Glomerular endothelial cell (primary cell): Measurements from ENCODE around the gene UBASH3A. TPM values are rescaled to one million over a fixed set of nuclear protein-coding genes. Genes with fewer than 3 reads are reported as not detected.

ENCODE experiments used
- DNase-seq: peaks from one replicate; pipeline ENCODE4 v3.0.0-alpha.2; 2011; ENCODE audit warnings: low read depth, low spot score; ENCODE audit errors: extremely low read depth
- total RNA-seq: library from RNA; depleted of rRNA; stranded (reverse); fragments of >200 nt; gene quantifications from 2 replicates; pipeline ENCODE4 v1.2.3, GENCODE V29; 2015

The UBASH3A gene
- total RNA-seq, 1 donor from 2014 or later: not detected

DNA sequence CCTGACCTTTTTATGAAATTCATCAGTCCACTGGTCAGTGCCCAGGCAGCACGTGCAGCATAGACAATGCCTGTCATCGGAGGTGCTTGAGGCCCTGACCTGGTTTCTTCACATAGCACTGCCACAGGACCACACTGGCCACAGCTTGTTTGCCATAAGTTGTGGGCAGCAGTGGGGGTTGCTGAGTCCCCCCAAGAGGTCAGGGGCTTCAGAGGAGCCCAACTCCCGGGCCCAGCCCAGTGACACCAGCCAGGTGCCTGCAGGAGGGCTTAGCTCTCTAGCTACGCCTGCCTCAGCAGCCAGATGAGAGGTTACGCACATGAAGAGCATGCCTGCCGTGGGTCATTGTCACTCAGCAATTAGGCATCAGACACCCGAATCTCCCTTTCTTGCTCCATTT lies 41.6 kb downstream of the UBASH3A start:
- no peak for DNase-seq

DNA sequence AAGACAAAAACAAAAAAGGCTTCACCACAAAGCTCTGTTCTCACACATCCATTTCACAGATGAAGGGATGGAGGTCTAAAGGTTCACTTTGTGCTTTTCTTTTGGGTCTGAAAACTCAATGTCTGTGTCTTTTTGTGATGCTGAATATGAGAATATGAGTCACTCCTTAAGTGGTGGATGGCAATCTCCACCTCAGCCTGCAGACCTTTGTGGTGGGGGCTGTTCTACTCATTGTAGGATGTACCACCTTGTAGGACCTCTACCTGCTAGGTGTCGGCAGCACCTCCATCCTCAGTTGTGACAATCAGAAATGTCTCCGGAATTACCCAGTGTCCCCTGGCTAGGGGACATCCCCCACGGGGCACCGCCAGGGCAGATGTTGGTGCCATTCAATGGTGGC lies 42.8 kb downstream of the UBASH3A start:
- DNase-seq: no peak

DNA sequence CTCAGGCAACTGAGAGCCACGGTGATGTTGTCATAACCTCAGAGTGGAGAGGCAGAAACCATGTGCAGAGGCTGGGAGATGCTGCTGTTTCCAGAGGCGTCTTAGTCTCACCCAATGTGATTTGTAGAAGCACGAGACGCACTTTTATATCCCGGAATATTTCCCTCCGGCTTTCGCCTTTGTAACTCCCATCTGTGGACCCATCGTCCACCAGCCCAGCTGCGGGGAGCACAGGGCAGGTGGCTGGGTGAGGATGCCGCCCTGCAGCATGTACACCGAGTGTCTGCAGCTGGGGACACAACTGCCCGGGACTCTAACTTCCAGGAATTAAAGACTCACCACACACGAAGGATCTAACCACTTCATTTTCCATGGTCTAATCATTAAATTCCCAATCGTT lies 43.5 kb downstream of the UBASH3A start:
- no peak for DNase-seq

- DNase-seq: no peak
These were observed 44.0 kb downstream of the UBASH3A start for GRCh38 chr21:42447732-42448131.

DNA sequence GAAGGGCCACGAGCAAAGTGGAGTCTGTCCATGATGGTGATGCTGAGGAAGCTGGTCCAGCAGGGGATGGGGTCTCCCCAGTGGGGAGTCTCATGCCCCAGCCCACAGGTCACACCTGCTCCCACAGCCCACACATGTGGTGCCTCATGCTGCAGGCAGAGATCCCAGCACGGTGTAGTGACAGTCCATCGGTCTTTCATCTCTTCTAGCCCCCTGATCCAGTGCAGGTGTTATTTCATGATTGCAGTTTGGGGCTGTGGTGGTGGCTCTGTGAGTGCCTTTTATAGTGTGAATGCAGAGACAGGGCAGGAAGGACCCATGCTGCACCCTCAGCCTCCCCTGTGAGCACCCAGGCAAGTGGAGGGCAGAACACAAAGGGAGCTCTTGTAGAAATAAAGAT lies 45.0 kb downstream of the UBASH3A start:
- no peak for DNase-seq

DNA sequence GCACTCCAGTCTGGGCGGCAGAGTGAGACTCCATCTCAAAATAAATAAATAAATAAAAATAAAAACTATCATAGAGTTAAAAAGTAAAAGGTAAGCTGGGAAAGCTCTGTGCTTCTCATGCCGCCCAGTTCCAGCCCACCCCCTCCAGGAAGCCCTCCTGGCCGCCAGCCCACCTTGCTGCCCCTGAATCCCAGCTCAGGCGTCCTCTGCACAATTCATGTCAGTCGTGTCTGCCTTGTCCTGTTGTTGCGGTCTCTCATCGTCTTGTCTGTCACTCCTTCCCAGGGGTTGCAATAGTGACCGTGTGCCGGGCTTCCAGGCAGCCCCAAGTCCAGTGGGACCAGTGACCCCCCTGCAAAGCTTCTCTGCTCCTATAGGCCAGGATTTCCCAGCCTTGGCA lies 48.2 kb downstream of the UBASH3A start:
- no peak for DNase-seq

DNA sequence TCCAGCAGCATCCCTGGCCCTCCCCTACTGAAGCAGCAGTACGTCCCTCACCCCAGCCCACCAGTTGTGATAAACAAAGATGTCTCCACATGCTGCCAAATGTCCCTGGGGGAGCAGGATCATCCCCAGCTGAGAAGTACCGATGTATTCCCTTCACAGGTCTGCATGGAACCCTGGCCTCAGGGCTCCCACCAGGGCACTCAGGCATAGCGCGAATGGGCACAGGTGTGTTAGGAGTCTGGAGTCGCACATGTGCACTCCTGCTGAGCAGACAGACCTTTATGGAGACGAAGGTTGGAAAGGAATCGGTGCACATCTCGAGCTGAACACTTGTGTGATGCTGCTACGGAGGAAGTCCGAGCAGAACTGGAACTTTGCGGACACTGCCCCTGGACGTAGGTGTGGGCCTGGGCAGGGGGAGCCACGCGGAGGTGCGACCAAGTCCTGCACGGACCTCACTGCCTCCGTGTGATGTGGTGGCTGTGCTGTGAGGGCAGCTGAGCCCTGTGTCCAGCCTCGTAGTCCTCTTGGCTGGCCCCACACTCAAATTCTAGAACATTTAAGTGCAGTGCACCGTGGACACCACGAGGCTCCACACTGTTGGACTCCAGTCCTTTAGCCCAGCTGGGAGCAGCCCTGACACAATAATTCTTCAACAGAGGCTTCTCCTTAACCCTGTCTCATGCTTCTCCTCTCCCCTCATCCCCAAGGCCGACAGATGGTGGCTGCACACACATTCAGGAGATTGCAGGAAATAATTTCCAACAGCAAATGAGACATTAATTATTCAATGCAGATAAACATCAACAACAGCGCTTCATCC lies 48.9 kb downstream of the UBASH3A start:
- DNase-seq: no peak

DNA sequence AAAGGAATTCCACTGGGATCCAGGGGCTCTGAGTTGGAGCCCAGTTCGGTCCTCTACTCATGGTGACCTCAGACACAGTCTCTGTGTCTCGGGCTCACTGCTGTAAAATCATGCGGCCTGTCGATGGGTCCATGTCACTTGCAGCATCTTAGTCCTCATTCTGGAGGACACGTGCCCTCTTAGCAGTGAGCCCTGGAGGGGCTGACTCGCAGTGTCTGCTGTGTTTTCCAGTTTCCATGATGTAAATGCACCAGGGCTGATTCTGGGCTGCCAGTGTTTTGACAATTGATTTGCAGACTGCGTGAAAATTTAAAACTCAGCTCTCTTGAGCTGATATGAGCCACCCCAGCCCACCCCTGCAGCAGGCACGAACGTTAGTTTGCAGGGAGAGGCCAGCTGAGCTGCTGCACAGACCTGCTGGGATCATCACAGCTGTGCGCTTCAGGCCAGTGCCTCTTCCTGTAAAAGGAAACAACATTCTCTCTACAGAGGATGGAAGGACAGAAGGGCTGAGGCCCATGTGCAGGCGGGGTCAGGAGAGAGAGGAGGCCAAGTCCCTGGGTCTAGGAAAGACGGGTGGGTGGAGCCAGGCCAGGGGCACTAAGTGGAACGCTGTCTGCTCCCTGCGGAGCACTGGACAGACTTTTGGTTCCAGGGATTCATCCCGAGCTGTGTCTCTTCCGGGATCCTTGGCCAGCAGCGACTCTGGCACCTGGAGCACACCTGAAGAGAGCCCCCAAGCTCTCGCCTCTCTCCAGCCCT lies 49.7 kb downstream of the UBASH3A start:
- DNase-seq: no peak

DNA sequence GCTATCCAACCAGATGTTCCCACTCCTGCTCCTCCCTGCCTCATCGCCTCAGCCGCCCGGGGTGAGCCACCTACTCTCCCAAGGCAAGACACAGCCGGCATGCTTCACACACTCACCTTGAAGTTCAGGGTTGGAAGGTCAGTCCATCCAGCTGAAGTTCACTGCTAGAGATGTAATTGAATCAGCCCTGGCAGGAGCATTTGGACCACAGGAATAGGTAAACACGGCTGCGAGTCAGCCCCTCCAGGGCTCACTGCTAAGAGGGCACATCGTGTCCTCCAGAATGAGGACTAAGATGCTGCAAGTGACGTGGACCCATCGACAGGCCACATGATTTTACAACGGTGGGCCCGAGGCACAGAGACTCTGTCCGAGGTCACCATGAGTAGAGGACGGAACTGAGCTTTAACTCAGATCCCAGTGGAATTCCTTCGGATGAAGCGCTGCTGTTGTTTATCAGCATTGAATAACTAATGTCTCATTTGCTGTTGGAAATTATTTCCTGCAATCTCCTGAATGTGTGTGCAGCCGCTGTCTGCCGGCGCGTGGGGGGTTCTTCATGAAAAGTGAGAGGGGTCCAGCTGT lies 50.4 kb downstream of the UBASH3A start:
- no peak for DNase-seq

GRCh38 chr21:42454786-42455185 lies 51.1 kb downstream of the UBASH3A start:
- DNase-seq: no peak

DNA sequence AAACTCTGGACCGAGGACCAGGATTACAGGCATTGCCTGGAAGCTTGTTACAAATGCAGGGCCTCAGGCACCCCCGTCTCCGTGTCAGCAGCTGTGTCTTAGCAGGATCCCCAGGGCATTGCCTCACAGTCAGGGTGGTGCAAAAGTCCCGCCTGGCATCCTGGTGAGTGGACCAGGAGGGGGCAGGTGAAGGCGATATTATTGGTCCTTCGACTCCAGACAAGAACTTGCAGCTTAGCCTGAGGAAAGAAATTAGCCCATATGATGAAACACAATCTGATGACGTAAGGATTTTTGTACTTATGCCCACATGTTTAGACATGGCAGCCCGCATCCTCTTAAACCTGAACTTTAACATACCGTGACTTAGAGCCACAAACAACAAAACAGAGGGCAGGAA lies 51.5 kb downstream of the UBASH3A start:
- DNase-seq: no peak

GRCh38 chr21:42455754-42456440 lies 52.2 kb downstream of the UBASH3A start:
- no peak for DNase-seq

GRCh38 chr21:42456457-42456856 lies 52.8 kb downstream of the UBASH3A start:
- DNase-seq: no peak

GRCh38 chr21:42459082-42459460 lies 55.4 kb downstream of the UBASH3A start:
- DNase-seq: no peak

DNA sequence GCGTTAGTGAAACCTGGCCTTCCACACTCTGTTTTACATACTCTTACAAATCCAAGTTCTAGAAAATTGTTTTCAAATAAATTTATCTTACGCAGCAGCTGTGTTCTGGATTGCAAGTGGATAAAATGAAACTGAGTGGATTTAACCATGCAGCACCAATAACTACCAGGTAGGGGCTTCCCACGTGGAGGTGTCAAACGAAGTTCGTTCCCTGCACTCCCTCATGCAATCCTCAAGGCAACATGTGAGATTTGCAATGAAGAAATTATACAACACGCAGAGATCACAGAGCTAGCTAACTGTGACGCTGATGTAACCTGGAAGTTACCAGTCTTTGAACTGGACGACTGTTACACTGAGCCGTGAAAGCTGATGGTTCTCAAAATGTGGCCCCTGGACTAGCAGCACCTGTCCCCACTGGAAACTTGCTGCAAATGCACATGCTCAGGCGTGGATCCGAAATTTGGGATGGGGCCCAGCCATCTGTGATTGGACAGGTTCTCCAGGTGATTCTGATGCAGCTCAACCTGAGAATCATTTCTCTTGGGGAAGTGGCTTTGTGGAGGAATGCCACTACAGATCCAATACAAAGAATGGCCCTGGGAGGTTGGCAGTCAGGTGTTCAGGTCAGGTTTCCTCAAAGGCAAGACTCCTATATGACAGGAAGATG lies 56.0 kb downstream of the UBASH3A start:
- no peak for DNase-seq

GRCh38 chr21:42460391-42461184 lies 56.9 kb downstream of the UBASH3A start:
- DNase-seq: no peak

DNA sequence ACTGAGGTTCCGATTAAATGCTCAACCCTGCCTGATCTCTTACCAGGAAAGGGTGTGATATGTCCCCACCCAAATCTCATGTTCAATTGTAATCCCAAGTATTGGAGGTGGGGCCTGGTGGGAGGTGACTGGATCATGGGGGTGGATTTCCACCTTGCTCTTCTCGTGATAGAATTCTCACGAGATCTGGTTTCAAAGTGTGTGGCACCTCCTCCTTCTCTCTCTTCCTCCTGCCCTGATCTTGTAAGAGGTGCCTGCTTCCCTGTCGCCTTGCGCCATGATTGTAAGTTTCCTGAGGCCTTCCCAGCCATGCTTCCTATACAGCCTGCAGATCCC lies 57.5 kb downstream of the UBASH3A start:
- no peak for DNase-seq

GRCh38 chr21:42461881-42462877 lies 58.5 kb downstream of the UBASH3A start:
- DNase-seq: no peak
